ENCODE data around the gene SULT1E1.
"Not testable (repeated sequence)": the region's sequence is repeated elsewhere in the genome, so short reads cannot be mapped to it uniquely, and the experiment has no call there.

SULT1E1 gene

GRCh38 chr4:69843301-69843700, 16.6 kb downstream of the SULT1E1 start:
- no peak for DNase-seq

GRCh38 chr4:69838977-69839376, 21.0 kb downstream of the SULT1E1 start:
- DNase-seq = no peak

- no peak for DNase-seq
These were observed 23.7 kb downstream of the SULT1E1 start for GRCh38 chr4:69836287-69836686.

- no peak for DNase-seq
These were observed 24.2 kb downstream of the SULT1E1 start for GRCh38 chr4:69835766-69836165.

- no peak for DNase-seq
These were observed 26.7 kb downstream of the SULT1E1 start for GRCh38 chr4:69833251-69833650.

GRCh38 chr4:69832326-69833030, 27.5 kb downstream of the SULT1E1 start:
- no peak for DNase-seq

GRCh38 chr4:69831646-69832325, 28.2 kb downstream of the SULT1E1 start:
- DNase-seq = no peak

GRCh38 chr4:69831270-69831627, 28.7 kb downstream of the SULT1E1 start:
- DNase-seq = no peak

GRCh38 chr4:69830560-69831269, 29.2 kb downstream of the SULT1E1 start:
- DNase-seq = no peak

- no peak for DNase-seq
These were observed 29.8 kb downstream of the SULT1E1 start for GRCh38 chr4:69830192-69830559.

- no peak for DNase-seq
These were observed 30.3 kb downstream of the SULT1E1 start for GRCh38 chr4:69829678-69830077.

- DNase-seq = no peak
These were observed 31.1 kb downstream of the SULT1E1 start for GRCh38 chr4:69828828-69829227.

GRCh38 chr4:69825056-69825455, 34.9 kb downstream of the SULT1E1 start:
- not testable (repeated sequence) for DNase-seq

GRCh38 chr4:69823481-69824186, 36.3 kb downstream of the SULT1E1 start:
- DNase-seq = no peak

GRCh38 chr4:69823048-69823447, 36.9 kb downstream of the SULT1E1 start:
- no peak for DNase-seq

GRCh38 chr4:69822198-69822597, 37.7 kb downstream of the SULT1E1 start:
- no peak for DNase-seq

GRCh38 chr4:69818060-69818639, 41.8 kb downstream of the SULT1E1 start:
- DNase-seq = no peak

- no peak for DNase-seq
These were observed 43.7 kb downstream of the SULT1E1 start for GRCh38 chr4:69816236-69816635.

GRCh38 chr4:69813628-69814027, 46.3 kb downstream of the SULT1E1 start:
- no peak for DNase-seq

- DNase-seq = no peak
These were observed 48.8 kb downstream of the SULT1E1 start for GRCh38 chr4:69811166-69811565.

- no peak for DNase-seq
These were observed 59.3 kb downstream of the SULT1E1 start for GRCh38 chr4:69800599-69800998.

- DNase-seq = no peak
These were observed 60.6 kb downstream of the SULT1E1 start for GRCh38 chr4:69799337-69799736.

GRCh38 chr4:69793732-69794131, 66.2 kb downstream of the SULT1E1 start:
- DNase-seq = no peak

Data from femur (tissue), 1 donor.